ENCODE measurements around the gene OR10A6. TPM values are rescaled to one million over a fixed set of nuclear protein-coding genes. Genes with fewer than 3 reads are reported as not detected.

The OR10A6 gene
- total RNA-seq, 2 experiments from 2014 or later = not detected

DNA sequence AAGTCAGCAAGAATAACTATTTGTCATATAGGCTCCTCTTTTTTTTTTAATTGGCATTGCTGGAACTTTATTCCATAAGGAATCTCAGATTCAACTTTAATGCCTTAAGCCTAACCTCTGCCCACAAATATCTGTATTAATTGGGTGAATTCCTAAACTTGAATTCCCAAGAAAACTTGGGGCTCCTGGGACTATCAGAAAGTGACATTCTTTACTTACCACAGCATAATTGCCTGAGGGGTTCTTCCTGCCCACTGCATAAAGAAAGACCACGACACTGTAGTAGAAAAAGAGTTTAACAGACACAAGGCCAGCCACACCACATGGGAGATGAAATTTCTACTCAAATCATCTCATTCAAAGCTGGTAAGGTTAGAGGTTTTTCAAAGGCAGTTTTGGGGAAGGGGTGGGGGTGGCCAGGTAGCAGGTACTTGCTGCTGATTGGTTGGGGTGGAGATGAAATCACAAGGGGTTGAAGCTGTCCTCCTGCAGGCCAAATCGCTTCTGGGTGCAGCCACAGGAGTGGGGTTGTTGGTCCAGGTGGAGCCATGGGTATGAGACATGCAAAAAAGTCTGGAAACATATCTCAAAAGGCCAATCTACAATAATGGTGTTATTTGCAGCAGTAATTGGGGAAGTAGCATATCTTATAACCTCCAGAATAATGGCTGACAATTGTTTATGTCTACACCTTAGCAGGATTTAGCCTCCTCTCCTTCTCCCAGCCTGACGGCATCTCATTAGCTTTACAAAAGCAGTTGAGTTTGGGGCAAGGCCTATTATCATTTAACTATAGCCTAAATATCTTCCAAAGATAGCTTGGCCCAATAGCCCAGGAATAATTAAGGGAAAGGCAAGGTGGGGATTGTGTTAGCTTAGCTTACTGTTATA lies 38.9 kb upstream of the OR10A6 start:
- no peaks in the 10 kb centered on the region for H3K36me3 Mint-ChIP-seq (ENCODE audit: low read depth)
- TF ChIP-seq, protein P1, sequence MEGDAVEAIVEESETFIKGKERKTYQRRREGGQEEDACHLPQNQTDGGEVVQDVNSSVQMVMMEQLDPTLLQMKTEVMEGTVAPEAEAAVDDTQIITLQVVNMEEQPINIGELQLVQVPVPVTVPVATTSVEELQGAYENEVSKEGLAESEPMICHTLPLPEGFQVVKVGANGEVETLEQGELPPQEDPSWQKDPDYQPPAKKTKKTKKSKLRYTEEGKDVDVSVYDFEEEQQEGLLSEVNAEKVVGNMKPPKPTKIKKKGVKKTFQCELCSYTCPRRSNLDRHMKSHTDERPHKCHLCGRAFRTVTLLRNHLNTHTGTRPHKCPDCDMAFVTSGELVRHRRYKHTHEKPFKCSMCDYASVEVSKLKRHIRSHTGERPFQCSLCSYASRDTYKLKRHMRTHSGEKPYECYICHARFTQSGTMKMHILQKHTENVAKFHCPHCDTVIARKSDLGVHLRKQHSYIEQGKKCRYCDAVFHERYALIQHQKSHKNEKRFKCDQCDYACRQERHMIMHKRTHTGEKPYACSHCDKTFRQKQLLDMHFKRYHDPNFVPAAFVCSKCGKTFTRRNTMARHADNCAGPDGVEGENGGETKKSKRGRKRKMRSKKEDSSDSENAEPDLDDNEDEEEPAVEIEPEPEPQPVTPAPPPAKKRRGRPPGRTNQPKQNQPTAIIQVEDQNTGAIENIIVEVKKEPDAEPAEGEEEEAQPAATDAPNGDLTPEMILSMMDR (IDR thresholded peaks at IDR 0.05) = no peak
- ChIA-PET POLR2A (no interaction called here), CTCF (interaction anchor here (0.9 to 1.1 kb wide), 2 partner anchors 17 to 129 kb away, joined by 3 to 4 read pairs; partner anchors contain the start of gene EIF3F)
- ATAC-seq = no peak
- DNase-seq = no peak
- intact Hi-C loops (cut with micrococcal nuclease) = no loop called here
- no peak overlapping the region for H3K27ac Mint-ChIP-seq
- H3K4me1 Mint-ChIP-seq (ENCODE audit: low read depth) = no peaks in the 10 kb centered on the region
- peaks cover 12% of the 10 kb centered on the region for H3K27me3 Mint-ChIP-seq
- no peak overlapping the region for H3K4me3 Mint-ChIP-seq
- no peaks in the 10 kb centered on the region for H3K9me3 Mint-ChIP-seq

DNA sequence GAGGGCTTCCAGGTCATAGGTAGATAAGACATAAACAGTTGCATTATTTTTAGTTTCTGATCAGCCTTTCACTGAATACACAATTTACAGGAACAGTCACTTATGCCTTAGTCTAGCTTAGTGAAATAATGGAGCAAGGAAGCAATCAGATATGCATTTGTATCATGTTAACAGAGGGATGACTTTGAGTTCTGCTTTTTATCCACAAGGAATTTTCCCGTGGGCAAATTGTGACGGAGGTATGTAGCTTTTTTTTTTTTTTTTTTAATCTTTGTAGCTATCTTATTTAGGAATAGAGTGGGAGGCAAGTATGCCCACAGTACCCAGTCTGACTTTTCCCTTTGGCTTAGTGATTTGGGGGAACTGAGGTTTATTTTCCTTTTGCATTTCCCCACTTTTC lies 37.6 kb upstream of the OR10A6 start:
- Mint-ChIP-seq H3K36me3 (ENCODE audit: low read depth) (no peaks in the 10 kb centered on the region), H3K27ac (no peak overlapping the region), H3K4me1 (ENCODE audit: low read depth) (no peaks in the 10 kb centered on the region), H3K9me3 (no peaks in the 10 kb centered on the region), H3K27me3 (peaks cover 12% of the 10 kb centered on the region), H3K4me3 (no peak overlapping the region)
- TF ChIP-seq, protein P1 (IDR thresholded peaks at IDR 0.05) = no peak
- ChIA-PET POLR2A (no interaction called here), CTCF (interaction anchor here (1.0 to 1.9 kb wide), 3 partner anchors 9 to 130 kb away, joined by 3 to 7 read pairs (median 6); partner anchors contain the start of gene EIF3F)
- DNase-seq (no peak), ATAC-seq (no peak)
- intact Hi-C loops (cut with micrococcal nuclease) = no loop called here

DNA sequence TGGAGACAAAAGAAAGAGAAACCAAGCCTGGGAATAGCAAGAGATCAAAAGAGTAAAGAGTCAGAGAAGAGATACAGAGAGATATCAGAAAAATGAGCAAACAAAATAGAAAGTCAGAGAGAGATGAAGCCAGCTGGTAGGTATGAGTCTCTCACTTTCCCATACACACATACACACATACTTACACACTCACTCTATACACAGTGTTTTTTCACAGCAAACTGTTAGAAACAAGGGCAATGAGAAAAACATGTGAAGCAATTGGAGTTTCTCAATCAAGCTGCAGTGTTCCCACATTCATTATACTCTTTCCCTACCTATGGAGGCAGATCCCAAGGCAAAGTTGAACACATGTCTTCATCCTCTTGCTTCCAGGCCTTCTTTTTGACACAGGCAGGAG lies 36.8 kb upstream of the OR10A6 start:
- TF ChIP-seq, protein P1 (IDR thresholded peaks at IDR 0.05) = no peak
- Mint-ChIP-seq H3K27me3 (peaks cover 9% of the 10 kb centered on the region), H3K36me3 (ENCODE audit: low read depth) (no peaks in the 10 kb centered on the region), H3K4me3 (no peak overlapping the region), H3K4me1 (ENCODE audit: low read depth) (no peaks in the 10 kb centered on the region), H3K9me3 (no peaks in the 10 kb centered on the region), H3K27ac (no peak overlapping the region)
- intact Hi-C loops (cut with micrococcal nuclease) = no loop called here
- POLR2A ChIA-PET = no interaction called here
- DNase-seq (no peak), ATAC-seq (no peak)
- CTCF ChIA-PET = interaction anchor here (1.7 to 1.9 kb wide), 2 partner anchors 19 to 131 kb away, joined by 6 to 7 read pairs; partner anchors contain the start of gene EIF3F

DNA sequence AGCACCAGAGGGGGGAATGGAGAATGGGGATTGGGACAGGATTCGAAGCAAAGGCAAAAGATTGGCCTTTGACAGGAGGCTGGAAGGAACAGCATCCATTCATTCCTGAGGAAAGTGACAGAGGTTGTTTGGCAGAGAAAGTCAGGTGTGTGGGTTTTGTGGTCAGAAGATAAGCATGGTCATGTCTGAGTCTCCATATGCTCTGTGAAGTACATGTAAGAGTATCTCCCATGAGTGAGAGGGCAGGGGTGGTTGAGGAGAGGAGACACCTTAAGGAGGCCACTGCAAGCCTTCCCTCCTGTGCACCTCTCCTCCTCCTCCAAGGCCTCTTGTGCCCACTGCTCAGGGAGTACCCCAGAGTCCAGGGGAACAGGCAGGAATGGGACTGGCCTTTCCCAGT lies 36.0 kb upstream of the OR10A6 start:
- TF ChIP-seq, protein P1 (IDR thresholded peaks at IDR 0.05) = no peak
- Mint-ChIP-seq H3K4me1 (ENCODE audit: low read depth) (no peaks in the 10 kb centered on the region), H3K4me3 (no peak overlapping the region), H3K36me3 (ENCODE audit: low read depth) (no peaks in the 10 kb centered on the region), H3K9me3 (no peaks in the 10 kb centered on the region), H3K27me3 (peaks cover 9% of the 10 kb centered on the region), H3K27ac (no peak overlapping the region)
- ChIA-PET CTCF (no interaction called here), POLR2A (no interaction called here)
- intact Hi-C loops (cut with micrococcal nuclease) = no loop called here
- DNase-seq (no peak), ATAC-seq (no peak)

DNA sequence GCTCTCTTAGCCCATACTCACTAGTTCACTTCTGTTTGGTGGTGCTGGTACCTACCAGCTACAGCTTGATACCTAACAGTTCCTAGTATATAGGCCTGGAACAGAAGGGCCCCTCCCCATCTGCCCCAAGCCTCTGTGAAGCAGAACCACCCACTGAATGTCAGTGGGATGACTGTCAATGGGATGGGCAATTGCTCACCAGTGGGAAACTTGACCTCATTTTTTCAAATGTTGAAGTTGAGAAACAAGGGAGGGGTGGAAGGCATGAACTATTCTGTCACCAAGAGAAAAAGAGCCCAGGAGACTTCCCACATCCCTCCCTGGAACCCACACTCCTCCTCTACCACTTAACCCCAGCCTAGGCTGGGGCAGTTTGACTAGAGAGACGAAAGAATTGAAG lies 34.3 kb upstream of the OR10A6 start, which contains the start of gene NLRP10:
Gene NLRP10 (minus strand): TSS at position 62 of the 400 bp plus-strand sequence. CDS start 1,952 bp downstream, outside the sequence.
- intact Hi-C loops (cut with micrococcal nuclease) = no loop called here
- TF ChIP-seq, protein P1 (IDR thresholded peaks at IDR 0.05) = no peak
- ChIA-PET POLR2A (no interaction called here), CTCF (no interaction called here)
- ATAC-seq (no peak), DNase-seq (no peak)
- Mint-ChIP-seq H3K4me3 (no peak within 1 kb of the TSS), H3K36me3 (ENCODE audit: low read depth) (no peaks in the 10 kb centered on the region), H3K27ac (no peak within 1 kb of the TSS), H3K27me3 (peaks cover 12% of the 10 kb centered on the region), H3K9me3 (no peaks in the 10 kb centered on the region), H3K4me1 (ENCODE audit: low read depth) (no peaks in the 10 kb centered on the region)
